GM21390 (cell line): ENCODE measurements around the gene HAGH.
"Not testable (repeated sequence)": the region's sequence is repeated elsewhere in the genome, so short reads cannot be mapped to it uniquely, and the experiment has no call there.

Source experiments
- ATAC-seq: cut with Tn5 transposase; IDR thresholded peaks from one replicate; pipeline ENCODE4 v1.9.1; 2021; ENCODE audit not compliant: unreplicated experiment

The HAGH gene

GRCh38 chr16:1826691-1827573, at the start of gene HAGH, which contains the start of gene FAHD1:
TSS of gene HAGH (minus strand) at chr16:1826825. CDS start at chr16:1826787, 38 bp downstream.
TSS of gene FAHD1 (plus strand) at chr16:1827206. CDS start at chr16:1827239, 33 bp downstream.
- ATAC-seq = peak; percentile 74

DNA sequence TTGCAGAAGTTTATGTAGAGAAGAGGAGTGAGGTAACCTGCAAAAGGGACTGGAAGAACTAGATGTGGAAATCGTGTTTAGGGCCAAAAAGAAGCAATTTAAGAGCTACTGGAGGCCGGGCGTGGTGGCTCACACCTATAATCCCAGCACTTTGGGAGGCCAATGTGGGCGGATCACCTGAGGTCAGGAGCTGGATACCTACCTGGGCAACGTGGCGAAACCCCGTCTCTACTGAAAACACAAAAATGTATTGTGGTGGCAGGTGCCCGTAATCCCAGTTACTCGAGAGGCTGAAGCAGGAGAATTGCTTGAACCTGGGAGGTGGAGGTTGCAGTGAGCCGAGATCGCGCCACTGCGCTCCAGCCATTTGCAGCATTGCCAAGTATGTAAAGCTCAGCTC, 49.4 kb upstream of the HAGH start:
- ATAC-seq = not testable (repeated sequence)

DNA sequence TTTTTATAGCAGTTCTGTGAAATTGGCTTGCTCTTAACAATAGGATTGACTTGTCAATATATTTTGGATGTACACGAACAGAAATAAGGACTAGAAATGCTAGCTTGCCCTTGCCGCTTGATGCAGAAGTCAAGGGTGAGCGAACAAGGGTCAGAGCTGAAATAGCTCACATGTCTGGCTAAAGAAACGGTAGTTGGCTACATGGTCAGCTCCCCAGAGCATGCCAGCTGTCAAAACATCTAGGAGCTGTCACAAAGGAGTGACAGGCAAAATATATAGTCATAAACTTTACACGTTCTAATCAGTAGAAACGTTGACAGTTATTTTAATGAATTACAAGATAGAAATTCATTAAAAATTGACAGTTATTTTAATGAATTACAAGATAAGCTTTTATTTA, 48.2 kb upstream of the HAGH start:
- ATAC-seq = no peak

GRCh38 chr16:1871974-1872635, 45.5 kb upstream of the HAGH start, which contains the start of gene MEIOB:
TSS of gene MEIOB (minus strand) at chr16:1872164. CDS start at chr16:1868175, 3,989 bp downstream.
- no peak for ATAC-seq

GRCh38 chr16:1870365-1871082, 43.9 kb upstream of the HAGH start:
- ATAC-seq = no peak

- no peak for ATAC-seq
These were observed 39.5 kb upstream of the HAGH start for GRCh38 chr16:1865902-1866690.

- ATAC-seq = no peak
These were observed 37.2 kb upstream of the HAGH start for GRCh38 chr16:1863681-1864460.

- no peak for ATAC-seq
These were observed 35.8 kb upstream of the HAGH start for GRCh38 chr16:1862394-1862793.

DNA sequence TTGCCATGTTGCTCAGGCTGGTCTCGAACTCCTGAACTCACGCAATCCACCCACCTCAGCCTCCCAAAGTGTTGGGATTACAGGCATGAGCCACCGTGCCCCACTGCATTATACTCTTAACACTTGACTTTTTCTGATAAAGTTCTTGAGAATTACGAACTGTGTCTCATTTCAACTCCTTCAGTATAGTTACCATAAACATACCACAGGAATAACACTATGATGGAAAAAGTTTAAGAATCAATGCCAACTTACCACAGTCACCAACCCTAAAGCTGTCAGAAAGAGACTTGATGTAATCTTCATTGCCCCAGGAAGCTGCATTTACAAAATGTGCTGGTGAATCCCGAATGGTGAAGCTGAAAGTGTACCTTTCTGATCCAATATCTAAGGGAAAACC, 35.1 kb upstream of the HAGH start:
- no peak for ATAC-seq

- ATAC-seq = no peak
These were observed 33.0 kb upstream of the HAGH start for GRCh38 chr16:1859650-1860049.

GRCh38 chr16:1858189-1858865, 31.7 kb upstream of the HAGH start:
- ATAC-seq = no peak

- ATAC-seq = no peak
These were observed 30.9 kb upstream of the HAGH start for GRCh38 chr16:1857433-1858097.

GRCh38 chr16:1851793-1852192, 25.2 kb upstream of the HAGH start:
- ATAC-seq = no peak

DNA sequence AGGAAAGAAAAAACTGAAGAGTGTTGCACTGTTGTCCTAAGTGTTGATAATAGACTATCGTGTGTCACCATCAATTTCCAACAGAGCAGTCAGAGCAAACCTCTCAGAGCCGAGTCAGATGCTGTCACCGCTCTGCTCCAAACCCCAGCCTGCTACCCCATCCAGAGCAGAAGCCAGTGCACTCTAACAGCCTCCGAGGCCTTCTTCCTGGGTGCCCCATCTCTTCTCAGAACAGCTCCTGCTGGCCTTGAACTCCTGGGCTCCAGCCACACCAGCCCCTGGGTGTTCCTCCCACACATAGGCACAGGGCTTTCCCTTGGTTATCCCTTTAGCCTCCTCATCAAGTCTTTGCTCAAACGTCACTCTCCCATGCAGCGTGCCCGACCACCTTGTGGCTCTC, 24.4 kb upstream of the HAGH start:
- no peak for ATAC-seq

DNA sequence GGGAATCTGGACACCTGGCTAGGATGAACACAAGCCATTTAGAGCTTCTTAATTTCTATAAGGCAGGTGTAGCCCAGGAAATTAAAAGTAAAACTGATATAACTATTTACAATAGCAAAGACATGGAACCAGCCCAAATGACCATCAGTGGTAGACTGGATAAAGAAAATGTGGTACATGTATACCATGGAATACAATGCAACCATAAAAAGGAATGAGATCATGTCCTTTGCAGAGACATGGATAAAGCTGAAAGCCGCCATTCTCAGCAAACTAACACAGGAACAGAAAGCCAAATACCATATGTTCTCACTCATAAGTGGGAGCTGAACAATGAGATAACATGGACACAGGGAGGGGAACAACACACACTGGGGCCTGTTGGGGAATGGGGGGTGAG, 19.8 kb upstream of the HAGH start:
- no peak for ATAC-seq

DNA sequence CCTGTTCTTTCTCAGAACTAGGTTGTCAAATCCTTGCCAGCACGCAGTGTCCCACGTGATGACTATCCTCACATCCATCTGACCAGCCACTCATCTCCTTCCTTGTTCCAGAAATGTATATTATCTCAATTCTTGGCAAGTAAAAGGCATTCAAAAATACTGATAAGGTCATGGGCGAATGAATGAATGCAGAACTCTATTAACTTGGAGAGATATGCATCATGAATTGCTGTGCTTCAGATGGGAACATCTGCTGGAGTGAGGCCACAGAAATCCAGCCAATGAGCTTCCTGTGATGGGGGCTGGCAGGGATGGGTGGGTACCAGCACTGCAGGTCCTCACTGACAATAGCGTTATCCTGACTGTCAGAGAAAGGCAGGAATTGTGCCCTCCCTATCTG, 19.4 kb upstream of the HAGH start:
- no peak for ATAC-seq

DNA sequence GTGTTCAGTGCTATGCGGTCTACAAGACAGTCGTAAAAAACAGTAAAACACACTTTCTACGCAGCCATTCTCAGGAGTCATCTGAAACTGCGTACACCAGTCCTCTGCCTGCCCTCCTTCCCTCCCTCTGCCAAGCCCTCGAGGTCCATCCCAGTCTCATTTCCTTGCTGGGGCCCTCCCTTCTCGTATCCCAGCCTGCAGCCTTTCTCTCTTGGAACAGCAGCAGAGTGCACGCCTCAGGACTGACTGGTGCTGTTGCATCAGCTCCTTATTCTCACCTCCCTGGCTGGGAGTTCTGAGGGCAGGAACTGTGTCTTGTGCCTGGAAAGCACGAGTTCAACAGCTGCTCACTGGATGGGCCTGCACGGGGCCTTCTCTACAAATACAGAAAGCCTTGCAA, 12.9 kb upstream of the HAGH start:
- no peak for ATAC-seq

GRCh38 chr16:1834096-1834495, 7.5 kb upstream of the HAGH start:
- ATAC-seq = no peak
